ENCODE measurements around the gene NAT16. TPM values are rescaled to one million over a fixed set of nuclear protein-coding genes. Genes with fewer than 3 reads are reported as not detected.
A peak's percentile ranks its signal among the peaks of the same experiment; 100 is the strongest.

The NAT16 gene
- total and polyA plus RNA-seq, 2 of the 13 experiments (the other 11 are each of a cell fraction or from before 2014, with no cell fraction given) = 0.04 TPM; not detected in 1

DNA sequence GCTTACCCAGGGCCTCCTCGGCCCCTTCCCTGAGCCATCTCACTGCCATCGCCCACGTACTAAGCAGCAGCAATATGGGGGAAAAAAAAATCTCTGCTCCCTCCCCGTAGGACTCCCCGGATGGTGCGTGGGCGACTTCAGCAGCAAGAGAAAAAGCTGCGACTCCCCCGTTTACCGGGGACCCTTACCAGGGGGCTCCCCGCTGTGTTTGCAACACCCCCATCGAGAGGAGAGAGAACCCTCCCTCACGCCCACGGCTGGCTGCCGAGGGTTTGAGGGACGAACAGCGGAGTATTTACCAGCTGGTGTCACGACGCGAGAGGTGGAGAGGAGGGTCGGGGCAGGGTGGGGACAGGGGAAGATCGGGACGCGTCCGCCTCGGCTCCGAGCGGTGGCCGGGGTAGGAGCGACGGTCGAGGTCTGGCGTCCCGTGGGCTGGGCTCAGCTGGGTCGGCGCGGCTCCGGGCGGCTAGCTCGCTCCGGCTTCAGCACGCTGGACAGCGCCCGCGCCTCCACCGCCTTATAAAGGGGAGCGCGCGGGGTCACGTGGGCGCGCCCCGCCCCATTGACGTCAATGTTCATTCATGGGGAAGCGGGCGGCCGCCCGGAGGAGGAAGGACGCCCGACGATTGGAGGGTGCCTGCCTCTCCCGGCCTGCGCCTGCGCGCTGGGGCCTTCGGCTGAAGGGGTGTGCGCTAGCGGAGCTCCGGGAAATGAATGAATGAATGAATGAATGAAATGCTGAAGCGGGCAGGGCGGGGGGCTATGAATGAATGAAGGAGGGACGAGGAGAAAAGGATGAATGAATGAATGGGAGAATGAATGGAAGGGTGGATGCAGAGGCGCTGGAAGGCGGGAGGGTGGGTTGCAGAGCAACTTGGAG is 14.8 kb downstream of the NAT16 start, which contains the start of gene VGF (continued):
- peak; percentile 56; the same call in 1 of the 2 replicates for TF ChIP-seq JUND (CRISPR knock-in tag; IDR thresholded peaks at IDR 0.05)
- TF ChIP-seq DPF2 (CRISPR knock-in tag; IDR thresholded peaks at IDR 0.05; ENCODE audit: borderline replicate concordance, low read depth) = no peak
- TF ChIP-seq, protein P1, sequence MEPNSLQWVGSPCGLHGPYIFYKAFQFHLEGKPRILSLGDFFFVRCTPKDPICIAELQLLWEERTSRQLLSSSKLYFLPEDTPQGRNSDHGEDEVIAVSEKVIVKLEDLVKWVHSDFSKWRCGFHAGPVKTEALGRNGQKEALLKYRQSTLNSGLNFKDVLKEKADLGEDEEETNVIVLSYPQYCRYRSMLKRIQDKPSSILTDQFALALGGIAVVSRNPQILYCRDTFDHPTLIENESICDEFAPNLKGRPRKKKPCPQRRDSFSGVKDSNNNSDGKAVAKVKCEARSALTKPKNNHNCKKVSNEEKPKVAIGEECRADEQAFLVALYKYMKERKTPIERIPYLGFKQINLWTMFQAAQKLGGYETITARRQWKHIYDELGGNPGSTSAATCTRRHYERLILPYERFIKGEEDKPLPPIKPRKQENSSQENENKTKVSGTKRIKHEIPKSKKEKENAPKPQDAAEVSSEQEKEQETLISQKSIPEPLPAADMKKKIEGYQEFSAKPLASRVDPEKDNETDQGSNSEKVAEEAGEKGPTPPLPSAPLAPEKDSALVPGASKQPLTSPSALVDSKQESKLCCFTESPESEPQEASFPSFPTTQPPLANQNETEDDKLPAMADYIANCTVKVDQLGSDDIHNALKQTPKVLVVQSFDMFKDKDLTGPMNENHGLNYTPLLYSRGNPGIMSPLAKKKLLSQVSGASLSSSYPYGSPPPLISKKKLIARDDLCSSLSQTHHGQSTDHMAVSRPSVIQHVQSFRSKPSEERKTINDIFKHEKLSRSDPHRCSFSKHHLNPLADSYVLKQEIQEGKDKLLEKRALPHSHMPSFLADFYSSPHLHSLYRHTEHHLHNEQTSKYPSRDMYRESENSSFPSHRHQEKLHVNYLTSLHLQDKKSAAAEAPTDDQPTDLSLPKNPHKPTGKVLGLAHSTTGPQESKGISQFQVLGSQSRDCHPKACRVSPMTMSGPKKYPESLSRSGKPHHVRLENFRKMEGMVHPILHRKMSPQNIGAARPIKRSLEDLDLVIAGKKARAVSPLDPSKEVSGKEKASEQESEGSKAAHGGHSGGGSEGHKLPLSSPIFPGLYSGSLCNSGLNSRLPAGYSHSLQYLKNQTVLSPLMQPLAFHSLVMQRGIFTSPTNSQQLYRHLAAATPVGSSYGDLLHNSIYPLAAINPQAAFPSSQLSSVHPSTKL (CRISPR knock-in tag; IDR thresholded peaks at IDR 0.05) = peak; percentile 88
- peak; percentile 93 for TF ChIP-seq CHCHD3 (CRISPR knock-in tag; IDR thresholded peaks at IDR 0.05)
- peak; percentile 96 for TF ChIP-seq ZNF709 (CRISPR knock-in tag; IDR thresholded peaks at IDR 0.05)
- no peak for TF ChIP-seq FOXK2 (IDR thresholded peaks at IDR 0.05)
- TF ChIP-seq NKX3-1 (CRISPR knock-in tag; IDR thresholded peaks at IDR 0.05) = peak; percentile 99
- TF ChIP-seq, protein P2, sequence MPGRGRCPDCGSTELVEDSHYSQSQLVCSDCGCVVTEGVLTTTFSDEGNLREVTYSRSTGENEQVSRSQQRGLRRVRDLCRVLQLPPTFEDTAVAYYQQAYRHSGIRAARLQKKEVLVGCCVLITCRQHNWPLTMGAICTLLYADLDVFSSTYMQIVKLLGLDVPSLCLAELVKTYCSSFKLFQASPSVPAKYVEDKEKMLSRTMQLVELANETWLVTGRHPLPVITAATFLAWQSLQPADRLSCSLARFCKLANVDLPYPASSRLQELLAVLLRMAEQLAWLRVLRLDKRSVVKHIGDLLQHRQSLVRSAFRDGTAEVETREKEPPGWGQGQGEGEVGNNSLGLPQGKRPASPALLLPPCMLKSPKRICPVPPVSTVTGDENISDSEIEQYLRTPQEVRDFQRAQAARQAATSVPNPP (CRISPR knock-in tag; IDR thresholded peaks at IDR 0.05) = peak; percentile 77; the same call in 1 of the 2 replicates
- TF ChIP-seq, protein P3, sequence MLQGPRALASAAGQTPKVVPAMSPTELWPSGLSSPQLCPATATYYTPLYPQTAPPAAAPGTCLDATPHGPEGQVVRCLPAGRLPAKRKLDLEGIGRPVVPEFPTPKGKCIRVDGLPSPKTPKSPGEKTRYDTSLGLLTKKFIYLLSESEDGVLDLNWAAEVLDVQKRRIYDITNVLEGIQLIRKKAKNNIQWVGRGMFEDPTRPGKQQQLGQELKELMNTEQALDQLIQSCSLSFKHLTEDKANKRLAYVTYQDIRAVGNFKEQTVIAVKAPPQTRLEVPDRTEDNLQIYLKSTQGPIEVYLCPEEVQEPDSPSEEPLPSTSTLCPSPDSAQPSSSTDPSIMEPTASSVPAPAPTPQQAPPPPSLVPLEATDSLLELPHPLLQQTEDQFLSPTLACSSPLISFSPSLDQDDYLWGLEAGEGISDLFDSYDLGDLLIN (CRISPR knock-in tag; IDR thresholded peaks at IDR 0.05; ENCODE audit: borderline replicate concordance) = peak; percentile 97; the same call in 1 of the 2 replicates
- peak; percentile 86 for TF ChIP-seq ZNF230 (CRISPR knock-in tag; IDR thresholded peaks at IDR 0.05)
- TF ChIP-seq ZFP36 (IDR thresholded peaks at IDR 0.05; ENCODE audit: borderline replicate concordance, low read depth, low read length, partially characterized antibody) = no peak
- TF ChIP-seq MIER2 (CRISPR knock-in tag; IDR thresholded peaks at IDR 0.05) = peak; percentile 100
- TF ChIP-seq HIVEP1 (CRISPR knock-in tag; IDR thresholded peaks at IDR 0.05) = peak; percentile 97
- TF ChIP-seq ZNF441 (CRISPR knock-in tag; IDR thresholded peaks at IDR 0.05; ENCODE audit: borderline replicate concordance) = peak; percentile 96
- TF ChIP-seq, protein P4, sequence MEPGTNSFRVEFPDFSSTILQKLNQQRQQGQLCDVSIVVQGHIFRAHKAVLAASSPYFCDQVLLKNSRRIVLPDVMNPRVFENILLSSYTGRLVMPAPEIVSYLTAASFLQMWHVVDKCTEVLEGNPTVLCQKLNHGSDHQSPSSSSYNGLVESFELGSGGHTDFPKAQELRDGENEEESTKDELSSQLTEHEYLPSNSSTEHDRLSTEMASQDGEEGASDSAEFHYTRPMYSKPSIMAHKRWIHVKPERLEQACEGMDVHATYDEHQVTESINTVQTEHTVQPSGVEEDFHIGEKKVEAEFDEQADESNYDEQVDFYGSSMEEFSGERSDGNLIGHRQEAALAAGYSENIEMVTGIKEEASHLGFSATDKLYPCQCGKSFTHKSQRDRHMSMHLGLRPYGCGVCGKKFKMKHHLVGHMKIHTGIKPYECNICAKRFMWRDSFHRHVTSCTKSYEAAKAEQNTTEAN (CRISPR knock-in tag; conservative IDR thresholded peaks at IDR 0.05) = peak; percentile 97
- peak; percentile 95 for TF ChIP-seq MEF2D (CRISPR knock-in tag; IDR thresholded peaks at IDR 0.05)
- TF ChIP-seq ZNF331 (CRISPR knock-in tag; IDR thresholded peaks at IDR 0.05) = peak; percentile 99
- peak; percentile 84 for TF ChIP-seq YEATS4 (CRISPR knock-in tag; IDR thresholded peaks at IDR 0.05; ENCODE audit: borderline replicate concordance)
- TF ChIP-seq ZNF292 (CRISPR knock-in tag; IDR thresholded peaks at IDR 0.05; ENCODE audit: borderline replicate concordance, low read depth) = no peak
- peak; percentile 99 for TF ChIP-seq ZNF557 (CRISPR knock-in tag; IDR thresholded peaks at IDR 0.05)
- TF ChIP-seq ZNF3 (CRISPR knock-in tag; IDR thresholded peaks at IDR 0.05) = no peak
